Hematopoietic multipotent progenitor cell treated with erythropoietin and hydrocortisone succinate and interleukin-3 and kit ligand, for 17 days (in vitro differentiated cells): ENCODE data around the gene DTX1.

Source experiments
- DNase-seq: peaks from one replicate; pipeline ENCODE4 v3.0.0-alpha.2; 2015; ENCODE audit warnings: low spot score

DTX1 gene

GRCh38 chr12:113055594-113056380 lies 743 bp upstream of the DTX1 start:
- no peak for DNase-seq

DNA sequence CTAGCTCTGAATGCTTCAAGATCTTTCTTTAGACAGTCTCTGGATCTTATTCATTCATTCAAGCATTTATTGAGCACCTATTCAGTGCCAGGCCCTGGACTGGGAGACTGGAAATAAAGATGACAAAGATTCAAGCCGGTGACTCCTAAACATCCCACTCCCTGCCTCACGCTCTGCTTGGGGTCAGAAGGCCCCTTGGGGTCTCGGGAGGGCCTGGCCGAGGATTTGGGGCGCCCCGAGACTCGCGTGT lies 224 bp upstream of the DTX1 start:
- DNase-seq, result no peak

GRCh38 chr12:113057565-113058485 lies 1.3 kb downstream of the DTX1 start:
- DNase-seq, result no peak

DNA sequence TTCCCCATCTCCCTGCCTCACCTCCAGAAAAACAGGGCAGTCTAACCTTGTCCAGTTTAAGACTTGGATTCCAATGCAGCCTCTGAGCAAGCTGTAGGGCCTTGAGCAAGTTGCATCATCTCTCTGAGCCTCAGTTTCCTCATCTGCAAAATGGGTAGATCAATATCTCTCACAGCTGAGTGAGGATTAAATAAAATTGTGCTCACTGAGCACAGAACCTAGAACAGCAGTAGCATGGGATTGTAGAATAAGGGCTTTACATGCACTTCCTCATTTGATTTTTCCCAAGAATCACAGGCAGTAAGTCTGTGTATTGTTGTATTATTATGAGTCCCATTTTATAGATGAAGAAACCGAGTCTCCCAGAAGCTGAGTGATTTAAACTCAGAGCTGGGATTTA lies 2.0 kb downstream of the DTX1 start:
- DNase-seq, result no peak

GRCh38 chr12:113059071-113059595 lies 2.6 kb downstream of the DTX1 start:
- no peak for DNase-seq

GRCh38 chr12:113060336-113060960 lies 3.9 kb downstream of the DTX1 start:
- DNase-seq, result no peak

DNA sequence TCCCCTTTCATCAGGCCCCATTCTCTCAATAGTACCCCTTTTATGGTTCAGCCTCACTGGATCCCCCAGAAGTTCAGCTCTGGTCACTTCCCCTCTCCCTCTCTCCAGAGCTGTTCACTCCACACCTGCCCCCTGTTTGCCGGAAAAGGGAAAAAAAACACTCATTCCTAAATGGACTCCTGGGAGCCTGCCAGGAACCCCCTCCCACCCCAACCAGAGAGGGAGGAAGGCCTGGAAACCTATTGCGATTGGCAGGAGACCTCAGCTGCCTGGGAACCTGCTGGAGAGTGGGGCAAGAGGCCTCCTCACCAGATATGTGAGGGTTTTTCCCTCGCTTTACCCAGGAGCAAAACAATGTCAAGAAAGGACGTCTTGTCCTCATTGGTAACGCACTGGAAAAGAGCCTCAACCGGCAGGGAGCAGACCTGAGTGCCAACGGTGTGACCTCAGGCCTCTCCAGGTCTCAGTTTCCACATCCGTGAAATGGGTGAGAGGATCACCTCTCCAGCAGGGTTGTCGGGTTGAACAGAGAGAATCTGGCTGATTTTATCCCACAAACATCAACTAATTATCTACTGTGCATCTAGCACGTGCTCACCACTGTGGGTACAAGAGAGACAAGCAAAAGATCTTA lies 4.6 kb downstream of the DTX1 start:
- no peak for DNase-seq

GRCh38 chr12:113062502-113063395 lies 6.2 kb downstream of the DTX1 start:
- DNase-seq, result no peak

DNA sequence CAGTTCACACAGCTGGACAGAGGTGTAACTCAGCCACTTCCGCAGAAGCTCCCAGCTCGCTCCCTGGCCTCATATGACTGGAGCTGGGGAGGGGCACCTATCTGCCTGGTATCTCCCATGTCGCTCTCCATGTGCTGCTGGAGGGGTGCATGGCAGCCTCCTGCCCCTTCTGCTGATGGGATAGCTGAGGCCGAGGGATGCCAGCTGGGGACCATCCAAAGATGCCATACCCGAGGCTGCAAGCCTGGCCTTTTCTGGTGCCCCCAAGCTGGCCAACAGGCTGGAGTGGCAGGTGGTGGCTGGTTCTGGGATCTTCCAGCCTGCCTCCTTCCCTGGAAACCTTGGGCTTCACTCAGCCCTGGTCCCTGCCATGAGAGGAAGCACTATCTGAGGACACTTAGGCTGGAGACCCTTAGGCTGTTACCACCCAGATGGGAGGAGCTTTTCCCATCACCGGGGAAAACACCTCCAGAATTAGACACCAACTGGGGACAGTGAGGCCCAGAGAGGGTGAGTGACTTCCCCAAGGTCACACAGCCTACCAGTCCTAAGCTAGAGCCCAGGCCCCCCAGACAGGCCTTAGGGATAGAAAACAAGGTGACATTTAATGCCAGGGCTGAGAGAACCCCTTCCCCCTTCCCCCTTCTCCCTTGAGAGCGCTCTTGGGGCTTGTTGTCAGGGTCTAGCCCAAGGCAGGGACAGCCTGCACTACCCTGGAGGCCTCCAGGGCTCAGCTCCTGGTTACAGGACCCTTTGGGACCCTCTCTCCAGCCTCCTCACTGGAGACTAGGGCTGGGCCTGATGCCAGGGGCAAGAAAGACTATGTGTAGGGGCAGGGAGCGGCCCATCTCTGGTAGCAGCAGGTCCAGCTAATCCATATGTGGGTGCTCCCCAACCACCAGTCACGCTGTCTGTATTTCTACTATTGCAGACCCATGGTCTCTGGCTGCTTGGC lies 7.1 kb downstream of the DTX1 start:
- no peak for DNase-seq

DNA sequence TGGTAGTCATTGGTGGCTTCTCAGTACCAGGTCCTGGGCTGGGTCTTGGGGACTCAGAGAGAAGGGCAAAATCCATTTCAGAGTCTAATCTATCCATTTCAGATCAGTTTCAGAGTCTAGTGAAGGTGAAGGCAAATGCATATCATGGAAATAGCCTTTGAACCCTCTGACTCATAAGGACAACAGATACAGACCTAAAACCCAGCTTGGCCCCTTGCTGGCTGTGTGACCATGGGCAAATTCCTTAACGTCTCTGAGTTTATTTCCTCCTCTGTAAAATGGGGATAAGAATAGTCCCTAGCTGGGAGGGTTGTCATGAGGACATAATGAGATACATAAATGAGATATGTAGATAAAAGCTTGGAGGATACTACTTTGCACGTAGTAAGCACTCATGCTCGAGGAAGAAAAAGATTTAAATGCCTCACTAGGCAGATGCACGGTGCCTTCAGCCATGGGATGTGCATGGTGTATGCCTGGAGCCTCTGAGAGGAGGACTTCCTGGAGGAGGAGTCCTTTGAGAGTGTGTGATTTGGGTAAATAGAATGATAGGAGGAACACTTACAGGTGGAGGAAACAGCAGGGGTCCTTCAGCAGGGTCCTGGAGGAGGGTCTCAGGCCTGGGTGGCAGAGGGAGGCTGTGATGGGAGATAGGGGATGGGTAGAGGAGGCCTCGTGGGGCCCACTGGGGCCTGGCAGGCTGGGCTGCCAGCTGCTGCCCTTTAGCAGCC lies 8.0 kb downstream of the DTX1 start:
- no peak for DNase-seq

DNA sequence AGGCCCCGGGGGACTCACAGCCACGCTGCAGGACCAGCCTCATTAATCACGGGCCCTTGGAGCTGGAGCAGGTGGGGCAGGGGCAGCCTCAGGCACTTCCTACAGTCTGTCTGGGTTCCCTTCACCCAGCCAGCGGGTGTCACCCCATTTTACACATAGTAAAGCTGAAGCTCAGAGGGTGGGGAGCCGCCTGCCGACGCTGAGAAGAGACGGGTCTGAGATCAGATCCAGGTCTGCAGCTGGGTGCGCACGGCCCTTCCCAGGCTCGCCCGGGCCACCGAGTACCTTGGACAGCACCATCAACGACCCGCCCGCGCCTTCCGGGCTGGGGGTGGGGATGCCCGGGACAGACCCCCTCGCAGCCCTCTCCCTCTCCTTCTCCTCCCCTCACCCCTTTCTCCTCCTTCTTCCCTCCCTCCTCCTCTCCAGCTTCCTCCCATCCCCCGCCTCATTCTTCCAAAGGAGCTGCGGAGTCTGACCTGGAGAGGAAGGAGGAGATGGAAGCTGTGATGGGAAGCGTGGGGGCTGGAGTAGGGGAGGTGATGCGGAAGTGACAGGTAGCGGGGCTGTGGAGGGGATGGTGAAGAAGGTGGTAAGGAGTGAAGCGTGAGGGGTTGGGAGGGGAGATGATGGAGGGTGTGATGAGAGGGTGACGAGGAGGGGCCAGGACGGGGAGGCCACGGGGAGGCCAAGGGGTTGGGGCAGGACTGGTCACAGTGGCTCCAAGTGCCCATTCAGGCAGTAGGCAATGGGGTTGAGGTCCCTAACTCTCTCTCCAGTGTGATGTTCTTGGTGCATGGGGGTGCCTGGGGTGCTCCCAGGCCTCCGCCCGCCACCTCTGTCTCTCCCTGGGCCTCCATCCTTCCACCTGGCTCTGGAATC lies 8.8 kb downstream of the DTX1 start:
- no peak for DNase-seq

DNA sequence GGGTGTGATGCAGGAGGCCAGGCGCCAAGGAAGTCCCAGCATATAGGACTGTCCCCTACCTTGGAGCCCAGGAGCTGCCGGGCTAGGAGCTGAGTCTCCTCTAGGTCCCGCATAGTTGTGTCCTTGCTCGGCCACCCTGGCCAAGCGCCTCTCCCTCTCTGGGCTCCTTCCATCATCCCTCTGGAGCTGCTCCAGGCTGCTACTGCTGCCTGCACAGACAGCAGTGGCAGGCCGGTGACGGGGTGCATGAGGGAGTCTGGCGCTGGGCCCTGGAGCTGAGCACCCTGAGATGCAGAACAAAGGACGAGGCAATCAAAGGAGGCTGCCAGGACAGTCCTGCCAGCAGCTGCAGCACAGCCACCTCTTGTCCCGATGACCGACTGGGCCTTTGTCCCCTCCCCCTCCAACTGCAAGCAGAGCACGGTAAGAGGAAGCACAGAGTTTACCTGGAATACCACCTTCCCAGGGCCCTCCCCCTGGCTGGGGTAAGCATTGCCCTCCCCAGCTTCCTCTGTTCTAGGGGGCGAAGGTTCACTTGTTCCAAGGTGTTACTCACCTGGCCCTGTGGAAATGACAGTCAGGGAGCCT lies 10.4 kb downstream of the DTX1 start:
- no peak for DNase-seq

DNA sequence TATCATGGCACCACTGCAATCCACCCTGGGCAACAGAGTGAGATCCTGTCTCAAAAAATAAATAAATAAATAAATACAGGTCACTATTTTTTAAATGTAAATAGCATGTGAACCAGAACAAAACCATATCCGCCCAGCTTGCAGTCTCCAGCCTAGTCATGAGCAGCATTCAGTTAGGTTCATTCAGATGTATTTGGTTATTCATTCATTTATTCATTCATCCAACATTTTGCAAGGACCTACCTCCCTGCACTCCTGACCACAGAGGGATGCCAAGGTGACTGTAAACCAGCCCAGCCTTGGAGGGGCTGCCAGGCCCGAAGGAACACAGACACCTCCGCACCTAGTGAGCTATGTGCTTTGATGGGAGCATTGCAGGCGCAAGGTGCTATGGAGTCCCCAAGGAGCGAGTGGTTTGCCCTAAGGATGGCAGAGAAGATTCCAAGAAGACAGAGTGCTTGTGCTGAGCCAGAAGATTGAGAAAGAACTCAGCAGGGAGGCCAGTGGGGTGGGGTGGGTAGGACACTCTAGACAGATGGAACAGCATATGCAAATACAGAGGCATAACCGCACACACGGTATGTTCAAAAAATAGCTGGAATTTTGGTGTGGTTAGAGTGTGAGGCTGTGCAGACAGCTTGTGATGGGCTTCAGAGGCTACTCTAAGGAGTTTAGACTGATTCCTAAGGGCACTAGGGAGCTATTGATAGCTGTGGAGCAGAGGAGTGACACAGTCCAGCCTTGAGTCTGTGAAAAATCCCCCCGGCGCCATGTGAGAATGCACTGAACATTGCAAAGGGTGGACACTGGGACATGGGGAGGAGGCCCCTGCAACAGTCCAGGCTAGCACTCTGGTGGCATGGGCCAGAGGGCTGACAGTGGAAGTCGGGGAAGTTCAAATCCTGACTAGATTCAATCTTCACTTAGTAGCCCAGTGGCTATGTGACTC lies 11.7 kb downstream of the DTX1 start:
- DNase-seq, result no peak

GRCh38 chr12:113069149-113069548 lies 12.6 kb downstream of the DTX1 start:
- DNase-seq, result no peak

DNA sequence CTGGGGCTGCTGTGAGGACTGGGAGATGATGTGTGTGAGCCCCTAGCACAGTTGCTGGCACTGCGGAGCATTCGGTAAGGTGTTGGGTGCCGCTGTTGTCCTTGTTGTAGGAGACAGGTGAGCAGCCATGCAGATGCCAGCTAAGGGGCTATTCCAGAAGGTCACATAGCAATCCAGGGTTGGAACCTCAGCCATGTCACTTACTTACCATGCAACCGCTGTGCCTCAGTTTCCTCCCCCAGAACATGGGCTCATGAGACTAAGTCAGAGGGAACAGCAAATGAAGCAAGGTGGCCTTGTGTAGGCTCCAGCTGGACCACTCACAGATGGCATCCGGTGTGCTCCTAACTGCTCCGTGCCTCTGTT lies 13.2 kb downstream of the DTX1 start:
- no peak for DNase-seq

DNA sequence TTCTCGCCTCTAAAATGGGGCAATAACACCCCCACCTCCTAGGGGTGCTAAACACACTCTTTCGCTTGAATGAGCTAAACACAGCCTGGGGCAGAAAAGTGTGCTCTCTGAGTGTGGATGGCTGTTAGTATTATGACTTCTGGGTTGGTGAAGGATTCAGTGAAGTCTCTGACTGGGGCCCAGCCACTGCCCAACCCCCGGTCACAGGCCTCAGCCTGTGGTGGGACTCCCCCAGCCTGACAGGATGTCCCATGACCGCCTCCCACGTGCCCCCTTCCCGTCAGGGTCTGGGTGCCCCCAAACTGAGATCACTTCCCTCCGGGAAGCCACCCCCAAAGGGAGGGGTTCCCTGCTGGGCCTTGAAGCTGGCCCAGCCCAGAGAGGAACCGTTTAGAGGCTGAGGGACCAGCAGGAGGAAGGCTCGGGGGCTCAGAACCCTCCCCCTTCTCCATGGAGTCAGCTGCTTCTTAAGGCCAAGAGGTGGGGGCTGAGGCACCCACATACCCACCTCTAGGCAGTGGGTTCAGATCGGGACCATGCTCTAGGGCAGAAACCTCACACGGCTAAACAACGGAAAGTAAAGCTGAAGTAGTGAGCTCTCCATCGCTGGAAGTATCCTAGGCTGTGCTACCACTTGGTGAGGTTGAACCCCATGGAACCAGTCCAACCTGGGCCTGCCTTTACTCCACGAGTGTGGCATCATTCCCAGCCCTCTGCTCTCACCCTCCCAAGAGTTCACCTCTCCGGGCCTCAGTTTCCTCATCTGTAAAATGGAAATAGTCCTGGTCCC lies 13.8 kb downstream of the DTX1 start:
- no peak for DNase-seq
